ENCODE measurements around the gene NUB1. TPM values are rescaled to one million over a fixed set of nuclear protein-coding genes. Genes with fewer than 3 reads are reported as not detected.
"Not testable (repeated sequence)": the region's sequence is repeated elsewhere in the genome, so short reads cannot be mapped to it uniquely, and the experiment has no call there.

Gene NUB1
- total RNA-seq, 1 donor = 51.0 TPM

DNA sequence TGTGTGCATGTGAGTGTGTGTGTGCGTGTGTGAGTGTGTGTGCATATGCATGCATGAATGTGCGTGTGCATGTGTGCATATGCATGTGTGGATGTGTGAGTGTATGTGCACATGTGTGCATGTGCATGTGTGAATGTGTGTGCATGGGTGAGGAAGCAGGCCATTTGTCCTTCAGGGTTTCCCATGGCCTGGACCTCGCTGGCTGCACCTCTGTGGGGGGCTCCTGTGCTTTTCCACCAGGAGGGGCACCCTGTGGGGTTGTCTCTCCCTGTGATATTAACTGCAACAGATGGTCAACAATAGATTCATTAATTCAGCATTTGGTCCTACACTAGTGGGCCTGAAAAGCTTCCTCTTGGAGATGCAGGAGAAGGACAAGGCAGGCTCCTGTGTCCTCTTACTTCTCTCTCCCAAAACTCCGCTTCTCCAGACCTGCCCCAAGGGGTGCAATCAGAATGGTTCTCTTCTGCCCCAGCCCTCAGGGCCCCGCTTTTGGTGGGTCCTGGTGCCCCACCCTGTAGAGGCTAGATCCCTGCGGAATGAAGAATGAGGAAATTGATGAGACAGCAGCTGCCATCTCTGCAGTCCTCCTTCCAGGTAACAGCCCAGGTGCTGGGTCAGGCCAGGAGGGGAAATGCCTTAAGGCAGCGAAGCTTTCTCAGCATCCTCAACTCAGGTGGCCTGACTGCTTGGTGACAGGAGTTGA lies 41.5 kb upstream of the NUB1 start:
- no peak for DNase-seq (ENCODE audit: low read depth)
- H3K4me3 ChIP-seq (ENCODE audit: low read depth, low read length) = no peak overlapping the region
- TF ChIP-seq, protein P1, sequence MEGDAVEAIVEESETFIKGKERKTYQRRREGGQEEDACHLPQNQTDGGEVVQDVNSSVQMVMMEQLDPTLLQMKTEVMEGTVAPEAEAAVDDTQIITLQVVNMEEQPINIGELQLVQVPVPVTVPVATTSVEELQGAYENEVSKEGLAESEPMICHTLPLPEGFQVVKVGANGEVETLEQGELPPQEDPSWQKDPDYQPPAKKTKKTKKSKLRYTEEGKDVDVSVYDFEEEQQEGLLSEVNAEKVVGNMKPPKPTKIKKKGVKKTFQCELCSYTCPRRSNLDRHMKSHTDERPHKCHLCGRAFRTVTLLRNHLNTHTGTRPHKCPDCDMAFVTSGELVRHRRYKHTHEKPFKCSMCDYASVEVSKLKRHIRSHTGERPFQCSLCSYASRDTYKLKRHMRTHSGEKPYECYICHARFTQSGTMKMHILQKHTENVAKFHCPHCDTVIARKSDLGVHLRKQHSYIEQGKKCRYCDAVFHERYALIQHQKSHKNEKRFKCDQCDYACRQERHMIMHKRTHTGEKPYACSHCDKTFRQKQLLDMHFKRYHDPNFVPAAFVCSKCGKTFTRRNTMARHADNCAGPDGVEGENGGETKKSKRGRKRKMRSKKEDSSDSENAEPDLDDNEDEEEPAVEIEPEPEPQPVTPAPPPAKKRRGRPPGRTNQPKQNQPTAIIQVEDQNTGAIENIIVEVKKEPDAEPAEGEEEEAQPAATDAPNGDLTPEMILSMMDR (IDR thresholded peaks at IDR 0.05; ENCODE audit: insufficient read depth, low read depth, low read length) = no peak

DNA sequence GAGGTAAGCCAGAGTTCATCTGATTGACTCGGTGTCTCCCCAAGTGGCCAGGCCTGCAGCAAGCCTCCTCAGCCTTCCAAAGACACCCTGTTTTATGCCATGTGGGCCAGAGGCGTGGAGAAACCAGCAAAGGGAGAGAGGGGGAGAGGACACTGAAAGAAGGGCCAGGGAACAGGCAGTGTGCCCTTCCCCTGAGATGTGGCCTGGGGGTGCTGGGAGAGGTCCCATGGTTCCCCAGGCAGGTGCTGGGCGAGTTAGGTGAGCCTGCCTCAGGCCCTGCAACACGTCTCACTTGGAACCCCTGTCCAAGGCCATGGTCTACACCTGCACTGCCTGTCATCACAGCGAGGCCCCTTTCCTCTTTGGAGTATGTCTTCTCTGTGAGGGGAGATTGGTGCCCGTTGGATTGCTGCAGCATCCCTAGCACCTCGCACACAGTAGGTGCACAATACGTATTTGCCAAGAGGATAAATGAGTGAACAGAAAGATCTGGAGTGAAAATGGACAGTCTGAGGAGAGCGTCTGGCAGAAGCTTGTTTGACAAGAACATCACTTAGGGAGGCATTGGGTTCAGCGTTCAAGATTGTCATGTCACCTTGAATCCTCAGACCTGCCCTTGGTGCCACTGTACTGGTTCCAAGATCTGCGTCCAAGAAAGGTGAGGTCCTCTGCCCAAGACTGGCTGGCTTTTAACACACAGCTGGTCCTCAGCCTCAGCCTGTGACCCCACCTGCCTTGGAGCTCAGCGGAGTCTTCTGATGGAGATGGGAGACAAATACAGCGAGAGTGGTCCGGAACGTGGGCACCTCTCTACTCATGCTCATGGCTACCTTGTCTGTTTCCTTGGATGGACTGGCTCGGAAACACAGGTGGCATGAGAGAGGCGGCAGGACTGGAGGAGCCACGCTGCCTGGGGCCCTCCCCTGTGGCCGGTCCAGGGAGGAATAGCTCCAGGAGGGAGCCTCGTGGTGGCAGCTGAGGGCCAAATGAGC lies 39.8 kb upstream of the NUB1 start:
- DNase-seq (ENCODE audit: low read depth) = no peak
- H3K4me3 ChIP-seq (ENCODE audit: low read depth, low read length) = no peak overlapping the region
- TF ChIP-seq, protein P1 (IDR thresholded peaks at IDR 0.05; ENCODE audit: insufficient read depth, low read depth, low read length) = no peak

DNA sequence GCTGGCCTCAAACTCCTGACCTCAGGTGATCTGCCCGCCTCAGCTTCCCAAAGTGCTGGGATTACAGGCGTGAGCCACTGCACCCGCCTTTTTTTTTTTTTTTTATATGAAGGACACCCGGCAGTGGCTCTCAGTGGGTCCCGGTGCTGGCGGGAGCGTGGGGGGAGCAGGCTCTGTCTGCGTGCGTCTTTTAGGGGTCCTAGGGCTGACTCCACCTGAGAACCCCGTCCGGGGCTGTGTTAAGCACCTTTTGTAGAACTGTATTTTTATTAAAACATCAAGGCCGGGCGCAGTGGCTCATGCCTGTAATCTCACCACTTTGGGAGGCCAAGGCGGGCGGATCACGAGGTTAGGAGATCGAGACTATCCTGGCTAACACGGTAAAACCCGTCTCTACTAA lies 37.4 kb upstream of the NUB1 start:
- not testable (repeated sequence) for H3K4me3 ChIP-seq (ENCODE audit: low read depth, low read length); DNase-seq (ENCODE audit: low read depth)

DNA sequence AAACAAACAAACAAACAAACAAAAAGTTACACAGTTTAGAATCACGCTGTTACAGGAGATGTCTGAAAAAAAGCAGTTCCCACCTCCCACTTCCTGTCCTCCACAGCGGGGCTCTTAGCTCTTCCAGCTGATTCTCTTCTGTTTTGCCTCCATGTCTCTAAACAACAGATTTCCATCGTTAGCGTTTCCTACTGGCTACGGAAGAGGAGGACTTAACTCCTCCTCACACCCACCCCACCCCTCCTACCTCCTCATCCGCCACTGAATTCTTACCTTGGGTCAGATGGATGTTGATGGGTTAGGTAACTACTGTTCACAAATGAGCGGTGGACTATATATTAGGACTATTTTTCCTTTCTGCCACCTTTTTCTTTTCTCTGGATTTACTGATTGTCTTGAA lies 36.8 kb upstream of the NUB1 start:
- TF ChIP-seq, protein P1 (IDR thresholded peaks at IDR 0.05; ENCODE audit: insufficient read depth, low read depth, low read length) = no peak
- DNase-seq (ENCODE audit: low read depth) = peak; percentile 41
- H3K4me3 ChIP-seq (ENCODE audit: low read depth, low read length) = peak overlapping the region; percentile 37

DNA sequence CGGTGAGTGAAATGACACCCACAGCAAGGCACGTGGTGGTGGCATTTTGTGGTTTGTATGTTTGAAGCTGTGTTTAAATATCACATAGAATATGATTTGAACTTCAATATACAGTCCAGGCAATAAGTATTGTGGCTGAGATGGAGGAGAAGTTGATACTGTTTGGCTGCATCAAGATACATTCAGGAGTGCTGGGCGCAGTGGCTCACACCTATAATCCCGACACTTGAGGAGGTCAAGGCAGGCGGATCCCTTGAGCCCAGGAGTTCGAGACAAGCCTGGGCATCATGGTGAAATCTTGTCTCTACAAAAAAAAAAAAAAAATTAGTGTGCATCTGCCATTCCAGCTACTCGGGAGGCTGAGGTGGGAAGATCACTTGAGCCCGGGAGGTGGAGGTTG lies 35.2 kb upstream of the NUB1 start:
- DNase-seq (ENCODE audit: low read depth) = no peak
- H3K4me3 ChIP-seq (ENCODE audit: low read depth, low read length) = no peak overlapping the region
- TF ChIP-seq, protein P1 (IDR thresholded peaks at IDR 0.05; ENCODE audit: insufficient read depth, low read depth, low read length) = no peak

DNA sequence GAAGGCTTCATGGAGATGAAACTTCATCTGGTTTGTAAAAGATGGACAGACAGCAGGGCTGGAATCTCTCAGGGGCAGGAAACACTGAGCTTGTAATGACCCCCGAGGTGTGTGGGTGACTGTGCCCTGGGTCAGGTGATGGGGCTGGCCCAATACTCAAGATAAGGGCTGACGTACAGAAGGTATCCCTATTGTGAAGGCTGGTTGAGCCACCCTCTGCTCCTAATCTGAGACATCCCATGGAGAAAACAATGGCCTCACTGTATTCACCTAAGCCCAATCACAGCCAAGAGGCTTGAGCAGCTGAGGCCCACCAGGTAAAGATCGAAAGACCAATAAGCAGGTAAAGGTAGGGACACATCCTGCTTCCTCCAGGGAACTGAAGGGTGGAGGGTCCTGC lies 34.8 kb upstream of the NUB1 start:
- no peak overlapping the region for H3K4me3 ChIP-seq (ENCODE audit: low read depth, low read length)
- DNase-seq (ENCODE audit: low read depth) = no peak

DNA sequence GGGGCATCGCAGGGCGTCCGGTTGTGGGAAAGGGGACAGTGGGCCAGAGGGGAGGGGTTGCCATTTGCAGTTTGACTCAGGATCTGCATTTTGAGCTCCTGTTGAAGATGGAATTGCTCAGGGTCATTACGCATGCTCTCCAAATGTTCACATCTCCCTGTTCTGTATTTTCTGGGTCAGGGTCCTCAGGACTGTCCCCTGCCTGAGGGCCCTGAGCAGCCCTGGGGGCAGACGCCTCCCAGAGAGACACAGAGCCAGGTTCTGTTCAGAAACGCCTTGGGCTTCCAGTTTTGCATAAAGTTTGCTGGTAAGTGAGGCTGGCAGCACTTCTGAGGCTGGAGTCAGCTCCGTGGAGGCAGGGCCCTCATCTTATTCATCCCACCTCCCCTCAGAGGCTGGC lies 34.1 kb upstream of the NUB1 start:
- TF ChIP-seq, protein P1 (IDR thresholded peaks at IDR 0.05; ENCODE audit: insufficient read depth, low read depth, low read length) = no peak
- DNase-seq (ENCODE audit: low read depth) = no peak
- no peak overlapping the region for H3K4me3 ChIP-seq (ENCODE audit: low read depth, low read length)

More for the DNA sequence above, 34.8 kb upstream of the NUB1 start:
- TF ChIP-seq, protein P1 (IDR thresholded peaks at IDR 0.05; ENCODE audit: insufficient read depth, low read depth, low read length) = no peak
